ENCODE measurements around the gene RPL21. TPM values are rescaled to one million over a fixed set of nuclear protein-coding genes. Genes with fewer than 3 reads are reported as not detected.
"Not testable (repeated sequence)": the region's sequence is repeated elsewhere in the genome, so short reads cannot be mapped to it uniquely, and the experiment has no call there.

RPL21 gene
- polyA plus RNA-seq, 3 donors: 1,311 to 1,781 (median 1,417) TPM

DNA sequence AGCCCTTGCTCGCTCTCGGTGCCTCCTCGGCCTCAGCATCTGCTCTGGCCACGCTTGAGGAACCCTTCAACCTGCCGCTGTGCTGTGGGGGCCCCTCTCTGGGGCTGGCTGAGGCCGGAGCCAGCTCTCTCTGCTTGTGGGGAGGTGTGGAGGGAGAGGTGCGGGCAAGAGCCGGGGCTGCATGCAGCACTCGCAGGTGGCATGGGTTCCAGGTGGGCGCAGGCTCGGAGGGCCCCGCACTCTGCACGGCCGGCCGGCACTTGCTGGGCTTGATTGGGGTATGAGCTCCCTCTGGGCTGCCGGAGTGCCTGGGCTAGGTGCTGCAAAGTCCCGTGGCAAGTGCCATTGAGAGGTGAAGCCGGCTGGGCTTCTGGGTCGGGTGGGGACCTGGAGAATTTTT lies 31.7 kb upstream of the RPL21 start:
- Histone ChIP-seq H3K9me3 (replicated peaks in 1 of 2; ENCODE audit: control insufficient read depth in 1 of 2, insufficient read depth in 1 of 2, low read length in 2 of 2) (peaks cover 0 to 3% of the 10 kb centered on the region in 2 donors), H3K27me3 (ENCODE audit: control insufficient read depth in 2 of 2, insufficient read depth in 2 of 2, low read length in 2 of 2) (no peaks in the 10 kb centered on the region), H2AFZ (ENCODE audit: insufficient read depth, low read depth, low read length, poor library complexity, severe bottlenecking) (no peak overlapping the region), H3K27ac (ENCODE audit: low read depth in 1 of 2, low read length in 2 of 2) (no peak overlapping the region), H3K9ac (ENCODE audit: insufficient read depth, low read length, poor library complexity, severe bottlenecking) (no peak overlapping the region), H3K4me2 (replicated peaks; ENCODE audit: extremely low read depth, low read length, poor library complexity, severe bottlenecking) (no peak overlapping the region), H4K20me1 (ENCODE audit: insufficient read depth, low read length) (no peaks in the 10 kb centered on the region), H3K79me2 (ENCODE audit: insufficient read depth, low read length) (no peaks in the 10 kb centered on the region), H3K4me3 (replicated peaks in 1 of 3; ENCODE audit: low read depth in 2 of 3, low read length in 3 of 3) (no peak overlapping the region), H3K36me3 (replicated peaks in 1 of 2; ENCODE audit: control insufficient read depth in 1 of 2, insufficient read depth in 2 of 2, low read length in 2 of 2) (no peaks in the 10 kb centered on the region), H3K4me1 (ENCODE audit: control insufficient read depth in 1 of 2, insufficient read depth in 2 of 2, low read length in 2 of 2) (no peaks in the 10 kb centered on the region)
- peaks cover 0 to 5% (median 4%) of the 10 kb centered on the region in 7 donors for H3K9me3 Mint-ChIP-seq
- peaks cover 20% of the 10 kb centered on the region for H3K4me1 Mint-ChIP-seq
- intact Hi-C loops (cut with micrococcal nuclease): no loop called here
- TF ChIP-seq, protein P1, sequence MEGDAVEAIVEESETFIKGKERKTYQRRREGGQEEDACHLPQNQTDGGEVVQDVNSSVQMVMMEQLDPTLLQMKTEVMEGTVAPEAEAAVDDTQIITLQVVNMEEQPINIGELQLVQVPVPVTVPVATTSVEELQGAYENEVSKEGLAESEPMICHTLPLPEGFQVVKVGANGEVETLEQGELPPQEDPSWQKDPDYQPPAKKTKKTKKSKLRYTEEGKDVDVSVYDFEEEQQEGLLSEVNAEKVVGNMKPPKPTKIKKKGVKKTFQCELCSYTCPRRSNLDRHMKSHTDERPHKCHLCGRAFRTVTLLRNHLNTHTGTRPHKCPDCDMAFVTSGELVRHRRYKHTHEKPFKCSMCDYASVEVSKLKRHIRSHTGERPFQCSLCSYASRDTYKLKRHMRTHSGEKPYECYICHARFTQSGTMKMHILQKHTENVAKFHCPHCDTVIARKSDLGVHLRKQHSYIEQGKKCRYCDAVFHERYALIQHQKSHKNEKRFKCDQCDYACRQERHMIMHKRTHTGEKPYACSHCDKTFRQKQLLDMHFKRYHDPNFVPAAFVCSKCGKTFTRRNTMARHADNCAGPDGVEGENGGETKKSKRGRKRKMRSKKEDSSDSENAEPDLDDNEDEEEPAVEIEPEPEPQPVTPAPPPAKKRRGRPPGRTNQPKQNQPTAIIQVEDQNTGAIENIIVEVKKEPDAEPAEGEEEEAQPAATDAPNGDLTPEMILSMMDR (IDR thresholded peaks at IDR 0.05): no peak
- 96% methylated on average over 18 of the region's 19 CpGs for WGBS (ENCODE audit: insufficient coverage)
- no peaks in the 10 kb centered on the region for H3K36me3 Mint-ChIP-seq
- H3K4me3 Mint-ChIP-seq: no peak overlapping the region
- H3K27me3 Mint-ChIP-seq (ENCODE audit: low read depth in 3 of 3): peaks cover 2% of the 10 kb centered on the region in 3 donors
- no peak for DNase-seq
- peak overlapping the region in 1 of 7 donors; percentile 13 for H3K27ac Mint-ChIP-seq

GRCh38 chr13:27222100-27222499 lies 29.3 kb upstream of the RPL21 start:
- H3K9ac ChIP-seq (ENCODE audit: insufficient read depth, low read length, poor library complexity, severe bottlenecking); H3K27me3 ChIP-seq (ENCODE audit: control insufficient read depth in 2 of 2, insufficient read depth in 2 of 2, low read length in 2 of 2); H3K4me3 ChIP-seq (replicated peaks in 1 of 3; ENCODE audit: low read depth in 2 of 3, low read length in 3 of 3); H3K79me2 ChIP-seq (ENCODE audit: insufficient read depth, low read length); intact Hi-C loops (cut with micrococcal nuclease); H3K27ac ChIP-seq (ENCODE audit: low read depth in 1 of 2, low read length in 2 of 2); H3K9me3 Mint-ChIP-seq; H3K36me3 ChIP-seq (replicated peaks in 1 of 2; ENCODE audit: control insufficient read depth in 1 of 2, insufficient read depth in 2 of 2, low read length in 2 of 2); H2AFZ ChIP-seq (ENCODE audit: insufficient read depth, low read depth, low read length, poor library complexity, severe bottlenecking); H3K4me1 ChIP-seq (ENCODE audit: control insufficient read depth in 1 of 2, insufficient read depth in 2 of 2, low read length in 2 of 2); H3K4me3 Mint-ChIP-seq; H3K4me2 ChIP-seq (replicated peaks; ENCODE audit: extremely low read depth, low read length, poor library complexity, severe bottlenecking); H3K36me3 Mint-ChIP-seq; H4K20me1 ChIP-seq (ENCODE audit: insufficient read depth, low read length); DNase-seq; H3K27me3 Mint-ChIP-seq (ENCODE audit: low read depth in 3 of 3); H3K9me3 ChIP-seq (replicated peaks in 1 of 2; ENCODE audit: control insufficient read depth in 1 of 2, insufficient read depth in 1 of 2, low read length in 2 of 2); H3K27ac Mint-ChIP-seq: not testable (repeated sequence)
- peaks cover 20% of the 10 kb centered on the region for H3K4me1 Mint-ChIP-seq
- no CpG with 5 or more reads among the region's 2 CpGs for WGBS (ENCODE audit: insufficient coverage)
